ENCODE results near the gene NAA25. TPM values are rescaled to one million over a fixed set of nuclear protein-coding genes. Genes with fewer than 3 reads are reported as not detected.
A peak's percentile ranks its signal among the peaks of the same experiment; 100 is the strongest.

Gene NAA25
- total RNA-seq, 2 donors from 2014 or later, result 15.5 to 24.0 TPM

DNA sequence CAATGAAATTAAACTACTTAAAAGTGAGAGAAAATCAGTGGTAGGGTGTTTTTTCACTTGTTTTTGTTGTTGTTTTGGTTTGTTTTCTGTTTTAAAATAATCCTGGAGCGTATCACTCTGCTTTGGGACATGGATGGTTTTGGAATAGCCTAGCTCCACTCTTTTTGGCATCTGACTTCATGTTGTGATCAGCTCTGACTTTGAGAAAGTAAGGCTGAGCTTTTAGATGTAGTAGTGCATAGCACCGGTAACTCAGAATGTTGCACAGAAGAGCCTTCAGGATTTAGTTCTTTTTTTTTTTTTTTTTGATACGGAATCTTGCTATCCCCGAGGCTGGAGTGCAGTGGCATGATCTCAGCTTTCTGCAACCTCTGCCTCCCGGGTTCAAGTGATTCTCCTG, 24.8 kb upstream of the NAA25 start:
- Histone ChIP-seq H3K27ac (peak overlapping the region in 1 of 2 donors; percentile 63), H3K4me1 (replicated peaks) (peaks cover 19% of the 10 kb centered on the region)
- 92% methylated on average over 5 of the region's 5 CpGs for WGBS

DNA sequence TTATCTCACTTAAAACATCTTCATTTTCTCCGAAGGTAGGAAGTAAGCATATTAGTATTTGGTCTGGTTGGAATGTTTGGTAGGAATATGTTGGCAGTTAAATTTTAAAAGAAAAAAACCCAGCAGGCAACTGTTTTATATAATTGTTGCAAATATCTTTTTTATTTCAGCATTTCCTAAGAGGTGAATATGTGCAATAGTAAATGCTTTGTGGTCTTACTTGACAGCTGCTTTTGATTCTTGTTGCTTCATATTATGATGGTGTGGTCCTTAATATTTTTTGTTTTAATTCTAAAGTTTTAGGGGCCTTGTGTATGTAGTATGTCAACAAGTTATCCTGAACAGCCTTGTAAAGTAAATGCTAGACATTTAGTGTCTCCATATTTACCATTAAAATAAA, 23.1 kb upstream of the NAA25 start:
- no peaks in the 10 kb centered on the region for H3K27me3 ChIP-seq (replicated peaks; ENCODE audit: insufficient read depth)
- H3K27ac ChIP-seq, result peak overlapping the region in 1 of 2 donors; percentile 95
- no peaks in the 10 kb centered on the region for H3K9me3 ChIP-seq
- intact Hi-C loops (cut with DNase I), result no loop called here
- peaks cover 0 to 4% of the 10 kb centered on the region in 2 donors for H3K36me3 ChIP-seq
- TF ChIP-seq CTCF (IDR thresholded peaks at IDR 0.05) (no peak), POLR2A (IDR thresholded peaks at IDR 0.05) (no peak), POLR2AphosphoS5 (IDR thresholded peaks at IDR 0.05) (no peak)
- no peak for DNase-seq (ENCODE audit: low spot score)
- H3K4me3 ChIP-seq, result no peak overlapping the region
- WGBS, result 60% methylated on average over 1 of the region's 1 CpG
- H3K4me1 ChIP-seq (replicated peaks), result peaks cover 19% of the 10 kb centered on the region

More for the DNA sequence above, 24.8 kb upstream of the NAA25 start:
- H3K4me3 ChIP-seq, result no peak overlapping the region
- DNase-seq (ENCODE audit: low spot score), result no peak
- H3K27me3 ChIP-seq (replicated peaks; ENCODE audit: insufficient read depth), result no peaks in the 10 kb centered on the region
- peaks cover 0 to 10% of the 10 kb centered on the region in 2 donors for H3K36me3 ChIP-seq
- intact Hi-C loops (cut with DNase I), result no loop called here
- H3K9me3 ChIP-seq, result no peaks in the 10 kb centered on the region
- TF ChIP-seq POLR2AphosphoS5 (IDR thresholded peaks at IDR 0.05) (no peak), POLR2A (IDR thresholded peaks at IDR 0.05) (no peak), CTCF (IDR thresholded peaks at IDR 0.05) (no peak)

DNA sequence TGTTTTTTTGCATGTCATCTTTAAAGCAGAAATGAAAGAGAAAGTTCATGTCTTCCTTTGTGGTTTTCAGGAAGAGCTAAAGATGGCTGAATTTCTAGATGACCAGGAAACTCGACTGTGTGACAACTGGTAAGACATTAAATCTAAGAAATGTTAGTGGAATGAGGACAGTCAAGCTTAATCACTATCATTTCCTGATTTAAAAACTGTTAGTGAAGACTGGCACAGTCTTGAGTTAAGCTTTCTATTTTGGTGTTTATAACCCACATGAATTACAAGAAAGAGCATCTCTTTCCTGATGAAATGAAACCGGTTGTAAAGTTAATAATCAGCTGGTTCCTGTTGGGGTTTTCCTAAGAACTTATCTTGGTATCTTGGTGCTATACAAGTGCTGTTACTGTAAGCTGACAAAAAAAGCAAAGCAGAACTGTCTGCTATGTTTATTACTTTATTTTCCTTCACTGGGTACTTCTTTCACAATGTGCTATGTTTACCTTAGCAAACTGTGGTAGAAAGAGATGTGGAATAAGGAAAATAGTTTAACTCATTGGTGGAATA, 21.9 kb upstream of the NAA25 start:
- Histone ChIP-seq H3K27me3 (replicated peaks; ENCODE audit: insufficient read depth) (no peaks in the 10 kb centered on the region), H3K4me1 (replicated peaks) (peaks cover 19% of the 10 kb centered on the region), H3K4me3 (no peak overlapping the region), H3K27ac (peak overlapping the region; percentile 55 to 95), H3K9me3 (no peaks in the 10 kb centered on the region), H3K36me3 (peaks cover 0 to 3% of the 10 kb centered on the region in 2 donors)
- WGBS, result 2% methylated on average over 2 of the region's 2 CpGs
- no peak for DNase-seq (ENCODE audit: low spot score)
- TF ChIP-seq POLR2AphosphoS5 (IDR thresholded peaks at IDR 0.05) (peak; percentile 65), CTCF (IDR thresholded peaks at IDR 0.05) (no peak), POLR2A (IDR thresholded peaks at IDR 0.05) (no peak)
- intact Hi-C loops (cut with DNase I), result no loop called here

GRCh38 chr12:112126911-112127310, 18.3 kb upstream of the NAA25 start:
- Histone ChIP-seq H3K36me3 (no peaks in the 10 kb centered on the region), H3K27ac (peak overlapping the region in 1 of 2 donors; percentile 95), H3K4me1 (replicated peaks) (peaks cover 19% of the 10 kb centered on the region), H3K27me3 (replicated peaks; ENCODE audit: insufficient read depth) (no peaks in the 10 kb centered on the region), H3K4me3 (peak overlapping the region in 1 of 2 donors; percentile 91), H3K9me3 (no peaks in the 10 kb centered on the region)
- DNase-seq (ENCODE audit: low spot score), result no peak
- TF ChIP-seq POLR2A (IDR thresholded peaks at IDR 0.05) (no peak), POLR2AphosphoS5 (IDR thresholded peaks at IDR 0.05) (no peak), CTCF (IDR thresholded peaks at IDR 0.05) (no peak)
- intact Hi-C loops (cut with DNase I), result no loop called here
- 85% methylated on average over 7 of the region's 7 CpGs for WGBS

GRCh38 chr12:112126000-112126438, 17.4 kb upstream of the NAA25 start:
- H3K4me1 ChIP-seq (replicated peaks), result peaks cover 14% of the 10 kb centered on the region
- no peaks in the 10 kb centered on the region for H3K36me3 ChIP-seq
- H3K27ac ChIP-seq, result peak overlapping the region; percentile 91 to 95
- no peaks in the 10 kb centered on the region for H3K9me3 ChIP-seq
- TF ChIP-seq CTCF (IDR thresholded peaks at IDR 0.05) (no peak), POLR2AphosphoS5 (IDR thresholded peaks at IDR 0.05) (no peak), POLR2A (IDR thresholded peaks at IDR 0.05) (no peak)
- 4% methylated on average over 25 of the region's 25 CpGs for WGBS
- intact Hi-C loops (cut with DNase I), result no loop called here
- H3K4me3 ChIP-seq, result peak overlapping the region; percentile 85 to 91
- no peak for DNase-seq (ENCODE audit: low spot score)
- no peaks in the 10 kb centered on the region for H3K27me3 ChIP-seq (replicated peaks; ENCODE audit: insufficient read depth)

Data from prostate gland (tissue), 2 donors.